ENCODE results near the gene CYP39A1. TPM values are rescaled to one million over a fixed set of nuclear protein-coding genes. Genes with fewer than 3 reads are reported as not detected.

CYP39A1 gene
- total RNA-seq, 1 donor: 4.3 TPM

GRCh38 chr6:46504242-46504641 lies 148.4 kb downstream of the CYP39A1 start:
- H3K9me3 ChIP-seq (ENCODE audit: low read depth, low read length): no peaks in the 10 kb centered on the region
- H3K27me3 ChIP-seq (ENCODE audit: insufficient read depth, low read length): peaks cover 9% of the 10 kb centered on the region
- no peaks in the 10 kb centered on the region for H3K79me2 ChIP-seq (ENCODE audit: insufficient read depth, low read length)
- no peaks in the 10 kb centered on the region for H4K20me1 ChIP-seq (ENCODE audit: insufficient read depth, low read length)
- no peak for DNase-seq (ENCODE audit: insufficient read length, low spot score, missing footprints)
- no peak overlapping the region for H3K27ac ChIP-seq (ENCODE audit: low read depth, low read length)
- H3K36me3 ChIP-seq (ENCODE audit: insufficient read depth, low read length): no peaks in the 10 kb centered on the region
- H3K4me1 ChIP-seq (ENCODE audit: insufficient read depth, low read length): peaks cover 9% of the 10 kb centered on the region
- TF ChIP-seq CTCF (IDR thresholded peaks at IDR 0.05; ENCODE audit: extremely low read depth, low read depth, low read length): no peak
- no peak overlapping the region for H2AFZ ChIP-seq (ENCODE audit: low read length)
- H3K4me2 ChIP-seq (ENCODE audit: insufficient read depth, low read length): no peak overlapping the region
- no peak overlapping the region for H3K4me3 ChIP-seq (ENCODE audit: insufficient read depth, low read length)

- no peak for DNase-seq (ENCODE audit: insufficient read length, low spot score, missing footprints)
These were observed 150.0 kb downstream of the CYP39A1 start for GRCh38 chr6:46502486-46503119.

GRCh38 chr6:46501136-46502089 lies 151.2 kb downstream of the CYP39A1 start:
- TF ChIP-seq CTCF (IDR thresholded peaks at IDR 0.05; ENCODE audit: extremely low read depth, low read depth, low read length): no peak
- H3K4me2 ChIP-seq (ENCODE audit: insufficient read depth, low read length): no peak overlapping the region
- H3K79me2 ChIP-seq (ENCODE audit: insufficient read depth, low read length): no peaks in the 10 kb centered on the region
- no peak overlapping the region for H2AFZ ChIP-seq (ENCODE audit: low read length)
- H3K27me3 ChIP-seq (ENCODE audit: insufficient read depth, low read length): peaks cover 15% of the 10 kb centered on the region
- H3K9me3 ChIP-seq (ENCODE audit: low read depth, low read length): no peaks in the 10 kb centered on the region
- H3K36me3 ChIP-seq (ENCODE audit: insufficient read depth, low read length): no peaks in the 10 kb centered on the region
- H3K4me3 ChIP-seq (ENCODE audit: insufficient read depth, low read length): no peak overlapping the region
- no peaks in the 10 kb centered on the region for H4K20me1 ChIP-seq (ENCODE audit: insufficient read depth, low read length)
- no peak overlapping the region for H3K27ac ChIP-seq (ENCODE audit: low read depth, low read length)
- peaks cover 9% of the 10 kb centered on the region for H3K4me1 ChIP-seq (ENCODE audit: insufficient read depth, low read length)
- DNase-seq (ENCODE audit: insufficient read length, low spot score, missing footprints): no peak

More at GRCh38 chr6:46502486-46503119, 150.0 kb downstream of the CYP39A1 start:
- peak overlapping the region; percentile 35 for H2AFZ ChIP-seq (ENCODE audit: low read length)
- TF ChIP-seq CTCF (IDR thresholded peaks at IDR 0.05; ENCODE audit: extremely low read depth, low read depth, low read length): no peak
- no peaks in the 10 kb centered on the region for H3K9me3 ChIP-seq (ENCODE audit: low read depth, low read length)
- H3K4me3 ChIP-seq (ENCODE audit: insufficient read depth, low read length): no peak overlapping the region
- H3K27me3 ChIP-seq (ENCODE audit: insufficient read depth, low read length): peaks cover 15% of the 10 kb centered on the region
- H3K4me1 ChIP-seq (ENCODE audit: insufficient read depth, low read length): peaks cover 9% of the 10 kb centered on the region
- no peak overlapping the region for H3K4me2 ChIP-seq (ENCODE audit: insufficient read depth, low read length)
- no peaks in the 10 kb centered on the region for H3K79me2 ChIP-seq (ENCODE audit: insufficient read depth, low read length)
- H4K20me1 ChIP-seq (ENCODE audit: insufficient read depth, low read length): no peaks in the 10 kb centered on the region
- H3K36me3 ChIP-seq (ENCODE audit: insufficient read depth, low read length): no peaks in the 10 kb centered on the region
- H3K27ac ChIP-seq (ENCODE audit: low read depth, low read length): no peak overlapping the region

GRCh38 chr6:46500382-46500781 lies 152.2 kb downstream of the CYP39A1 start:
- H3K27ac ChIP-seq (ENCODE audit: low read depth, low read length): no peak overlapping the region
- H3K4me2 ChIP-seq (ENCODE audit: insufficient read depth, low read length): no peak overlapping the region
- H3K9me3 ChIP-seq (ENCODE audit: low read depth, low read length): no peaks in the 10 kb centered on the region
- H4K20me1 ChIP-seq (ENCODE audit: insufficient read depth, low read length): no peaks in the 10 kb centered on the region
- H3K36me3 ChIP-seq (ENCODE audit: insufficient read depth, low read length): no peaks in the 10 kb centered on the region
- H3K4me3 ChIP-seq (ENCODE audit: insufficient read depth, low read length): no peak overlapping the region
- no peak for DNase-seq (ENCODE audit: insufficient read length, low spot score, missing footprints)
- H3K4me1 ChIP-seq (ENCODE audit: insufficient read depth, low read length): peaks cover 9% of the 10 kb centered on the region
- TF ChIP-seq CTCF (IDR thresholded peaks at IDR 0.05; ENCODE audit: extremely low read depth, low read depth, low read length): no peak
- H3K27me3 ChIP-seq (ENCODE audit: insufficient read depth, low read length): peaks cover 15% of the 10 kb centered on the region
- H3K79me2 ChIP-seq (ENCODE audit: insufficient read depth, low read length): no peaks in the 10 kb centered on the region
- H2AFZ ChIP-seq (ENCODE audit: low read length): no peak overlapping the region
